Stimulated activated CD4-positive, alpha-beta T cell treated with anti-CD3 and anti-CD28 coated beads, TNF-alpha, amount 100 ng/mL, for 48 hours (primary cell): Measurements from ENCODE around the gene OR10S1.
"Not testable (repeated sequence)": the region's sequence is repeated elsewhere in the genome, so short reads cannot be mapped to it uniquely, and the experiment has no call there.

Experiments used
- DNase-seq, 3 donors: peaks; one replicate each; pipeline ENCODE4 v3.0.0-alpha.2; 2020; ENCODE audit warnings: low read depth in 3 of 3

The OR10S1 gene, protein sequence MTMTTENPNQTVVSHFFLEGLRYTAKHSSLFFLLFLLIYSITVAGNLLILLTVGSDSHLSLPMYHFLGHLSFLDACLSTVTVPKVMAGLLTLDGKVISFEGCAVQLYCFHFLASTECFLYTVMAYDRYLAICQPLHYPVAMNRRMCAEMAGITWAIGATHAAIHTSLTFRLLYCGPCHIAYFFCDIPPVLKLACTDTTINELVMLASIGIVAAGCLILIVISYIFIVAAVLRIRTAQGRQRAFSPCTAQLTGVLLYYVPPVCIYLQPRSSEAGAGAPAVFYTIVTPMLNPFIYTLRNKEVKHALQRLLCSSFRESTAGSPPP

DNA sequence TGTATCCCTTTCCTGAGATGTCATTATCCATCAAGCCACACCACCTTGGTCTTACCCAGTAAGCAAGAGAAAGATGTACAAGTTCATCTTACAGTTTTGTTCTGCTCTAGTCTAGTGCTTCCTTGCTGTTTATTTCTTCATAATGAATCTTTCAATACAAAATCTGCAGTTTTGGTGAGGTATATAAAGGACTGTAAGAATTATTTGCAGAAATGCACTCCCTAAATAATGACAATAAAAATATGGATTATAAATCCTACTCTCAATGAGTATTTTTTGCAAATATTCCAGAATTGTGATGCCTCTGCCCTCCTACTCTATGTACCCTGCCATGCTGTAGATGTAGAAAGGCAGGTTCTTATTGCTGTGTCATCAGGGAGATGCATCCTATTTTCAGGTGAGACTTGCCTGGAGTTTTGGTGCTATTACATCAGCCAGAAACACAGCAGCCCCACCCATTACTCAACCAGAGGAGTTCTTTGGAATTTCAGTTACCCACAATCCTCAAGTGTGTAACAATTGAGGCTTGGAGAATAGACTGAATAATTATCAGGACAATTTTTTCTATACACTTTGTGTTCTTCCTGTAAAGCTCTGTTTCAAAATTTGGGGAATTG, at the start of gene OR10S1:
Gene OR10S1, minus strand, starts transcription at position 51 of the 617 bp plus-strand sequence. CDS start 117 bp downstream, outside the sequence.
- no peak for DNase-seq

DNA sequence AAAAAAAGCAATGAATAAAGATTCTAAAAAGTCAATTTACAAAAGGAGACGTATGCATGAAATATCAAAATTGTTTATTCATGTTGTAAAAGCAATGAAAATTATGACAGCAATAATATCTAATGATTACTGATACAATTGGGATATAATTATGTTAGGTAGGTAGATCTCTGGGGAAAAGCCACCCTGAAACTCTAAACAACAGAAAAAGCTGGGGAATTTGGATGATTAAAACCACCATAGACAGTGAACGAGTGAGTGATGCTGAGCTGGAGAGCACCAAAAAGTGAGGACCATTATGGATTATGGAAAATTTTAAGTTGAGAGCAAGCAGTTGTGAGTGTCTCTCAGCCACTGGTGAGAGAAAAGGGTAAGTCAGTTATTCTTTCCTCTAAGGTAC, 48.9 kb upstream of the OR10S1 start, which contains the start of gene OR10G8:
Gene OR10G8, plus strand, starts transcription at position 301 of the 400 bp plus-strand sequence. CDS start 2,825 bp downstream, outside the sequence.
- DNase-seq = no peak

DNA sequence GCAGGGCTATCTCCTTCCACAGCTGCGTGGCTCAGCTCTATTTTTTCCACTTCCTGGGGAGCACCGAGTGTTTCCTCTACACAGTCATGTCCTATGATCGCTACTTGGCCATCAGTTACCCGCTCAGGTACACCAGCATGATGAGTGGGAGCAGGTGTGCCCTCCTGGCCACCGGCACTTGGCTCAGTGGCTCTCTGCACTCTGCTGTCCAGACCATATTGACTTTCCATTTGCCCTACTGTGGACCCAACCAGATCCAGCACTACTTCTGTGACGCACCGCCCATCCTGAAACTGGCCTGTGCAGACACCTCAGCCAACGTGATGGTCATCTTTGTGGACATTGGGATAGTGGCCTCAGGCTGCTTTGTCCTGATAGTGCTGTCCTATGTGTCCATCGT, 38.3 kb upstream of the OR10S1 start:
- not testable (repeated sequence) for DNase-seq

DNA sequence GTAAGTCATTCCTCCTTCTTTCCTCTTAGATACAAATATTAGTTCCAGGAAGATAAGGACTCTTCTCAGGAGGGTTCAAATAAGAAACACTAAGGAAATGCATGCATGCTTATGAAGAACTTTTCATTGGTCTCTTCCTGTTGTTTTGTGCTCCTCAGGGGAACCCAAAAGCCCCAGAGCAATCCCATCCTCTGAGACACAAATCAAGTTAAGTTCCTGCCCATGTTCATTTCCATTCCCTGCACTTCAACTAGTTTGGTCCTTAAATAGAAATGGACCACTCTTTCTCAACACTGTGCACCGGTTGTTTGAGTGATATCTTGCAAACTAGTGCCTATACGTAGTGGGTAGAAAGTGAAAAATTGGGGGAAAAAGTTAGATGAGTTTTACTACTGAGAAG, 35.1 kb upstream of the OR10S1 start, which contains the start of gene OR10G4:
Gene OR10G4, plus strand, starts transcription at position 301 of the 400 bp plus-strand sequence. CDS start 2,578 bp downstream, outside the sequence.
- no peak for DNase-seq

DNA sequence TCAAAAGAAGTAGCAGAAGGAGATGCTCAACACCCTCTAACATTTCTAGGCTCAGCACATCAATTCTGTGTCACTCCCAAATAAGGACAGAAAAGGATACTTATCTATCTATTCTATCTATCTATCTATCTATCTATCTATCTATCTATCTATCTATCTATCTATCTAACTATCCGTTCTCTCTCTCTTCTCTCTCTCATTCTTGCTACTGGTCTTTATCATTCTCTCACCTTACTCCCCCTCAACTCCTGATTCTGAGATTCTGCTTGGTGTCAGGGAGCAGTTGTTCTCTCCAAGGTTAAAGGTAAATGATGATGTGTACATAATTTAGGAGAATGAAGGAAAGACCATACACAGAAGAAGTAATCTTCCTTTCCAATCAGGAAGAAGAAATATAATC, 17.5 kb upstream of the OR10S1 start, which contains the start of gene OR10G6:
Gene OR10G6, minus strand, starts transcription at position 43 of the 400 bp plus-strand sequence. Its CDS starts 0 bp downstream, at position 43.
- no peak for DNase-seq

DNA sequence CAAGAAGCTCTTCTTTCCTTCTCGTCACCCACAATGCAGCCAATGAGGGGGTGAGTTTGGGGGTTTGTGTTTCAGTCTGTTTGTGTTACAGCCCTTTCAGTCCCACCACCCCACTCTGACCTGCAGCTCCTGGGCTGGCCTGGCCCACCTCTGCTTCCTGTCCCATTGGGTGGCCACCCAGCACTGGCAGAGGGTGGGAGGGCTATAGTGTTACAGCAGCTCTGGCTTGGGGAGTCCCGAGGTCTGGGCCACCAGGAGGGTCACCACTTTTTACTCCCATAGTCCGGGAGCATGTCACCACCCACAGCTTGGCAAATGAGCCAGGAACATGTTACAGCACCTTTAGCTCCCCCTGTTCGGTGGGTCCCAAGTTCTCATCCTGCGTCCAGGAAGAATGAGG, 1.7 kb upstream of the OR10S1 start:
- DNase-seq = no peak

DNA sequence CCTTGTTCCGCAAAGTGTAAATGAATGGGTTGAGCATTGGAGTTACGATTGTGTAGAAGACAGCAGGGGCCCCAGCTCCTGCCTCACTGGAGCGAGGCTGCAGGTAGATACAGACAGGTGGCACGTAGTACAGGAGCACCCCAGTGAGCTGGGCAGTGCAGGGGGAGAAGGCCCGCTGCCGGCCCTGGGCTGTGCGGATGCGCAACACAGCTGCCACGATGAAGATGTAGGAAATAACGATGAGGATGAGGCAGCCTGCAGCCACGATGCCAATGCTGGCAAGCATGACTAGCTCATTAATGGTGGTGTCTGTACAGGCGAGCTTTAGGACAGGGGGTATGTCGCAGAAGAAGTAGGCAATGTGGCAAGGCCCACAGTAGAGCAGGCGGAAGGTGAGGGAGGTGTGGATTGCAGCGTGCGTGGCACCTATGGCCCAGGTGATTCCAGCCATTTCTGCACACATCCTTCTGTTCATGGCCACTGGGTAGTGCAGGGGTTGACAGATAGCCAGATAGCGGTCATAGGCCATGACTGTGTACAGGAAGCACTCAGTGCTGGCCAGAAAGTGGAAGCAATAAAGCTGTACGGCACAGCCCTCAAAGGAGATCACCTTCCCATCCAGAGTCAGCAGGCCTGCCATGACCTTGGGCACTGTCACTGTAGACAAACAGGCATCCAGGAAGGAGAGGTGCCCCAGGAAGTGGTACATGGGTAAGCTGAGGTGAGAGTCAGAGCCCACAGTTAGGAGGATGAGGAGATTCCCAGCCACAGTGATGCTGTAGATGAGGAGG, 616 bp downstream of the OR10S1 start:
- no peak for DNase-seq

DNA sequence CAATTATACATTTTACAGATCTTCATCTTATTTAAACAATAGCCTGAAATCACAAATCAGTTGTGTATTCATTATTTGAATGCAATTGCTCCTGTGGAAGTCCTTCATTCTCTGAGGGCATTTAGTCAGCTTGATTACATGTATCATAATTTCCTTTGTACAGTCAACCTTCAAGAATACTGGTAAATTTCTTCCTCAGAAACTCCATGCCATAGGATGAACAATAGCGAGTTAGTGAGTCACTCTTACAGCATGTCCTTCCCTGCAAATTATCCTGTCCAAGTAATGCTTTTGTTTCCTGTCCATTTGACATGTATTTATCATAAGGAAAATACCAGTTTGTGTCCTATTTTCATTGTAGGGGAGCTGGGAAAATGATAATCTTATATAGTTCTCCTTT, 3.8 kb downstream of the OR10S1 start:
- no peak for DNase-seq

DNA sequence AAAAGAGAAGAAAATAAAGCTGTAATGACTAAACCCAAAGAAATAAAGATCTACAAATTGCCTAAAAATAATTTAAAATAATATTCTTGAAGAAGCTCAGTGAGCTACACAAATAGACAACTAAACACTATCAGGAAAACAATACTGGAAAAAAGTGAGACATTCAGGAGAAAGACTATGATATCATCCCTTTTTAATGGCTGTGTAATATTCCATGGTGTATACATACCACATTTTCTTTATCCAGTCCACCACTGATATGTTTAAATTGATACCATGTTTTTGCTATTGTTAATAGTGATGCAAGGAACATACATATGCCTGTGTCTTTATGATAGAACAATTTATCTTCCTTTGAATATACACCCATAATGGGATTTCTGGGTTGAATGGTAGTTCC, 20.8 kb downstream of the OR10S1 start:
- DNase-seq = no peak

DNA sequence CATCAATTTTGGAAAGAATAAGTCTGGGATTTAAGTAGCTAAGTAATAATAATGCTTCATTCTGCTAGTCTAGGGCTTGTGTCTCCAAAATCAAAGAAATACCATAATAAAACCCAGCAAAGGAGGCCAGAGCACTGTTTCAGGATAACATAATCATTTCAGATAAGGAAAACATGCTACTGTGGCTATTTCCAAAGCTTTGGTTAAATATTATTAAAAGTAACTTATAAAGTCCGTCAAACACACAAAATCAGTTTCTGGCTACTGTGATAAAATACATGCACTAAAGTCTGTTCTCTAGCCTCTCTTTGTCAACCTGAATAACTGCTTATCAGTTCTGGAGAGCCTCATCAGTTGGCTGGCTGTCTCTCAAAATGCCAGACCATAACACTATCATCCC, 32.4 kb downstream of the OR10S1 start:
- DNase-seq = no peak

DNA sequence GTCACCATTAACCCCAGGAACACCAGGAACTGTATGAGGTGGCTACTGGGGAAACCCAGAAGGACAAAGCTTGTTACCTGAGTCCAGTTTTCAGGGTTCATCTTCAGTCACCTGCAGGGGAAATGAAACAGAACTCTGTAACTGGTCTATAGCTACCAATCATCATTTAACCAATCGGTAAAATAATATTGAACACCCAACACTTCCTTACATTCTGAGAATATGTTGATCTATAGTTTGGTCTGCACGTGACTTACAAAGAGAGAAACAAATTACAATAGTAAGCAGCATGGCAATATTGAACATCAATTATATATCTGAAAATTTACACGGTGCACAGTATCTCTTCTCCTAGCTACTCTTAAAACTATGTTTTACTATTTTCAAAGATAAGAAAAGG, 33.8 kb downstream of the OR10S1 start, which contains the start of gene OR6T1:
Gene OR6T1, minus strand, starts transcription at position 101 of the 400 bp plus-strand sequence. Its CDS starts 0 bp downstream, at position 101.
- no peak for DNase-seq

DNA sequence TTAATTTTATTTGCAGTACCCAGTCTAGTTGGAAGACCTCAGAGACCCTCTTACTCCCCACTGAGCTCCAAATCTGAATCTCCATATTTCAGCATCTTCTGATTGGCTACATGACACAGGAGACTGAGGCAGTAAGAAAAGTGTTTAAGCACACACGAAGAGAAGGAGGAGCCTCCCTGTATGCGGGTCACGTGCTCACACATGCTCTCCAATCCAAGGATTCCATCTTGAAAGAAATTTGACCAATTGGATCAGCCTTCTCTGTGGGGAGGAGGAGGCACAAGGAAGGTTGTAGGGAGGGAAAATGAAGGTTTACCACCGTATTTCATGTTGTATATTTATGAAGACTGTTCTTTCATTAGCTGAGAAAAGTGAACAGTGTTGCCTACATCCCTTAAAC, 35.2 kb downstream of the OR10S1 start:
- DNase-seq = no peak

DNA sequence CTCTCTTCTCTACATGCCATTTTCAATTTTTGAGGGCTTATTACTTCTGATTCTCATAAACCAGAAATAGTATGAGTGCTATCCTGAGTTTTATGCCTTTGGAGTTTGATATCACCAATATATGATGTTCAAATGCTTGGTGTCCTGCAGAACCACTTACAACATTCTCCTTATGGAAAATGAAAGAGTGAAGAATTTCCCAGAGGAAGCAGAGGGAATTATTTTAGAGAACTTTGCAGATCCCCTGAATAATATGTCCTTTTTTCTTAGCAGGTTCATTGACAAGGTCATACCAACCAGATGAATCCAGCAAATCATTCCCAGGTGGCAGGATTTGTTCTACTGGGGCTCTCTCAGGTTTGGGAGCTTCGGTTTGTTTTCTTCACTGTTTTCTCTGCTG, 38.3 kb downstream of the OR10S1 start, which contains the start of gene OR4D5:
Gene OR4D5, plus strand, starts transcription at position 301 of the 400 bp plus-strand sequence. Its CDS starts 0 bp downstream, at position 301.
- no peak for DNase-seq
